PC-3 (cell line): ENCODE measurements around the gene FZD10.

ENCODE experiments used
- EZH2 ChIP-seq: fragments of 300-600 bp; sonication (generic); IDR thresholded peaks from one replicate; pipeline ENCODE4 v1.6.1; 2017; ENCODE audit warnings: antibody characterized with exemption, mild to moderate bottlenecking, low read length; ENCODE audit not compliant: unreplicated experiment
- EZH2phosphoT487 ChIP-seq: fragments of 300-600 bp; sonication (generic); IDR thresholded peaks from 2 replicates; pipeline ENCODE4 v1.6.1; 2018; ENCODE audit warnings: mild to moderate bottlenecking, antibody characterized with exemption, low read length, borderline replicate concordance
- TF ChIP-seq, protein P1 (sequence below): fragments of 300-600 bp; sonication (generic); conservative IDR thresholded peaks from 2 replicates; pipeline ENCODE4 v1.5.1; 2017; ENCODE audit warnings: antibody characterized with exemption, low read depth, mild to moderate bottlenecking, low read length

DNA sequence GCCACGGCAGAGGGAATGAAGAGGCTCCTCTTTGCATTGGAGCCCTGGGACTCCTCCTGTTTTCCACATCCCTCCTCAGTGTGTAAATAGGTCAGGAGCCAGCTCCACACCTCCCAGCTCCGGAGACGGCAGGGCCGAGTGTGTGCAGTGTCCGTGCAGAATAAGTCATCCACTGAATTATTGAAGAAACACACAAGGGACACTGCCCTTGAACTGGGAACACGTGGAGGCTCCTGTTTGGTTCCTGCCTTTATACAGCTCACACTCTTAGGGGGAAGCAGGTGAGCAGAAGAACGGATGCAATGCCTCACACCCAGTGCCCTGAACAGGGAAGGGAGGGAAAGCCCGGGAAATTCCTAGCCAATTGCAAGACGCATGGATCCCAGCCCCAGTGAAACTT, 10.4 kb upstream of the FZD10 start:
- TF ChIP-seq, protein P1, sequence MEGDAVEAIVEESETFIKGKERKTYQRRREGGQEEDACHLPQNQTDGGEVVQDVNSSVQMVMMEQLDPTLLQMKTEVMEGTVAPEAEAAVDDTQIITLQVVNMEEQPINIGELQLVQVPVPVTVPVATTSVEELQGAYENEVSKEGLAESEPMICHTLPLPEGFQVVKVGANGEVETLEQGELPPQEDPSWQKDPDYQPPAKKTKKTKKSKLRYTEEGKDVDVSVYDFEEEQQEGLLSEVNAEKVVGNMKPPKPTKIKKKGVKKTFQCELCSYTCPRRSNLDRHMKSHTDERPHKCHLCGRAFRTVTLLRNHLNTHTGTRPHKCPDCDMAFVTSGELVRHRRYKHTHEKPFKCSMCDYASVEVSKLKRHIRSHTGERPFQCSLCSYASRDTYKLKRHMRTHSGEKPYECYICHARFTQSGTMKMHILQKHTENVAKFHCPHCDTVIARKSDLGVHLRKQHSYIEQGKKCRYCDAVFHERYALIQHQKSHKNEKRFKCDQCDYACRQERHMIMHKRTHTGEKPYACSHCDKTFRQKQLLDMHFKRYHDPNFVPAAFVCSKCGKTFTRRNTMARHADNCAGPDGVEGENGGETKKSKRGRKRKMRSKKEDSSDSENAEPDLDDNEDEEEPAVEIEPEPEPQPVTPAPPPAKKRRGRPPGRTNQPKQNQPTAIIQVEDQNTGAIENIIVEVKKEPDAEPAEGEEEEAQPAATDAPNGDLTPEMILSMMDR, result no peak
- TF ChIP-seq EZH2 (no peak), EZH2phosphoT487 (no peak)
